Uterus (tissue), 2 donors: ENCODE results near the gene CCDC152.

Source experiments
- POLR2A ChIP-seq, 2 donors: fragments of 450-650 bp; IDR thresholded peaks; one replicate each; pipeline ENCODE4 v1.6.1; 2016; ENCODE audit warnings: antibody characterized with exemption in 2 of 2, mild to moderate bottlenecking in 1 of 2, moderate library complexity in 1 of 2
- TF ChIP-seq, protein P1 (sequence below), 4 experiments: fragments of 200-600 bp in 2 of 4; fragments of 450-650 bp in 2 of 4; sonication (generic) in 2 of 4; IDR thresholded peaks; one replicate each; pipeline ENCODE4 v1.5.1; 2016 to 2019; ENCODE audit warnings: antibody characterized with exemption in 4 of 4, mild to moderate bottlenecking in 2 of 4, moderate library complexity in 1 of 4

DNA sequence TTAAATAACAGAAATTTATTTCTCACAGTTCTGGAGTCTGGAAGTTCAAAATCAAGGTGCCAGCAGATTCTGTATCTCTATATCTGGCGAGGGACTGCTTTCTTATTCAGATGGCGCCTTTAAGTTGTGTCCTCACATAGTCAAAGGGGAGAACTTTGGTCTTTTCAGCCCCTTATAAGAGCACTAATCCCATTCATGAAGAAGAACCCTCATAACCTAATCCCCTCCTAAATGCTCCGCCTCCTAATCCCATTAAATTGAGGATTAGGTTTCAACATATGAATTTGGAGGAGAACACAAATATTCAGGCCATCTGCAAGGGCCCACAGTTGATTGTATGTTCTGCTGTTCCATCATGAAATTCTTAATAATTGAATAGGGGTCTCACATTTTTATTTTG, 10.8 kb upstream of the CCDC152 start:
- TF ChIP-seq POLR2A (IDR thresholded peaks at IDR 0.05), result no peak
- TF ChIP-seq, protein P1, sequence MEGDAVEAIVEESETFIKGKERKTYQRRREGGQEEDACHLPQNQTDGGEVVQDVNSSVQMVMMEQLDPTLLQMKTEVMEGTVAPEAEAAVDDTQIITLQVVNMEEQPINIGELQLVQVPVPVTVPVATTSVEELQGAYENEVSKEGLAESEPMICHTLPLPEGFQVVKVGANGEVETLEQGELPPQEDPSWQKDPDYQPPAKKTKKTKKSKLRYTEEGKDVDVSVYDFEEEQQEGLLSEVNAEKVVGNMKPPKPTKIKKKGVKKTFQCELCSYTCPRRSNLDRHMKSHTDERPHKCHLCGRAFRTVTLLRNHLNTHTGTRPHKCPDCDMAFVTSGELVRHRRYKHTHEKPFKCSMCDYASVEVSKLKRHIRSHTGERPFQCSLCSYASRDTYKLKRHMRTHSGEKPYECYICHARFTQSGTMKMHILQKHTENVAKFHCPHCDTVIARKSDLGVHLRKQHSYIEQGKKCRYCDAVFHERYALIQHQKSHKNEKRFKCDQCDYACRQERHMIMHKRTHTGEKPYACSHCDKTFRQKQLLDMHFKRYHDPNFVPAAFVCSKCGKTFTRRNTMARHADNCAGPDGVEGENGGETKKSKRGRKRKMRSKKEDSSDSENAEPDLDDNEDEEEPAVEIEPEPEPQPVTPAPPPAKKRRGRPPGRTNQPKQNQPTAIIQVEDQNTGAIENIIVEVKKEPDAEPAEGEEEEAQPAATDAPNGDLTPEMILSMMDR (IDR thresholded peaks at IDR 0.05), result no peak
